Measurements from ENCODE around the gene QSOX2.

The QSOX2 gene

GRCh38 chr9:136252281-136252680 is 6.7 kb upstream of the QSOX2 start:
- H3K27me3 Mint-ChIP-seq: peaks cover 20% of the 10 kb centered on the region
- no peak overlapping the region for H3K4me3 Mint-ChIP-seq
- peaks cover 8% of the 10 kb centered on the region for H3K4me1 Mint-ChIP-seq
- no peak for ATAC-seq
- no peak for DNase-seq
- H3K27ac Mint-ChIP-seq: no peak overlapping the region
- H3K9me3 Mint-ChIP-seq: no peaks in the 10 kb centered on the region

DNA sequence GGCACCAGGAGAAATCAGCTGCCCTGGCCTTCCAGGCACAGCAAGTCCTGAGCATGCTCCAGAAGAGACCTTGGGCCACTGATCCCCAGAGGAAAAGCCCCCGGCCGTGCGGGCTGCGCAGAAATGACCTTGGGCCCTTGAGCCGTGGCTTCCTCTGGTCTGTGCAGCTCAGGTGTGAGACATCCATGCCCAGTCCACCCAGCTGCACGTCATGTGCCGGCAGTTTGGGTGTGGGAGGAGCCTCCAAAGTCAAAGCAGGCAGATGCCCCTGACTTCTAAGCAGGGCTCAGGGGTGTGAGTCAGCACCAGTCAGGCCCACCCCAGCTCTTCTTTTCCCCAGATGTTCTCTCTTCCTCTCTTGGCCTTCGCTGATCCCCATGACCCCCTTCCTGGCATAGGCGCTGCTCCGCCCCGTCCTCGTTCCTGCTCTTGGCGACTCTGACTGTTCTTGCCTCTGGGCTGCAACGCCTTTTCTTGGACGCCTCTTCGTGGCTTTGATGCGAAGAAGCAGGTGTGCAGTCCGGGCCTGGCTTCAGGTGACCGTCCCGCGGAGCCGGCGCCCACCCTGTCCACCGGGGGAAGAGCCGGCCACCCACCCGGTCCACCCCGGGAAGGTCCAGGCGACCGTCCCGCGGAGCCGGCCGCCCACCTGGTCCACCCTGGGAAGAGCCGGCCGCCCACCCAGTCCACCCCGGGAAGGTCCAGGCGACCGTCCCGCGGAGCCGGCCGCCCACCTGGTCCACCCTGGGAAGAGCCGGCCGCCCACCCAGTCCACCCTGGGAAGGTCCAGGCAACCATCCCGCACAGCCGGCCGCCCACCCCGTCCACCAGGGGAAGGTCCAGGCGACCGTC is 5.9 kb upstream of the QSOX2 start:
- DNase-seq: no peak
- peaks cover 20% of the 10 kb centered on the region for H3K27me3 Mint-ChIP-seq
- no peak for ATAC-seq
- H3K9me3 Mint-ChIP-seq: no peaks in the 10 kb centered on the region
- peaks cover 8% of the 10 kb centered on the region for H3K4me1 Mint-ChIP-seq
- H3K4me3 Mint-ChIP-seq: no peak overlapping the region
- no peak overlapping the region for H3K27ac Mint-ChIP-seq

DNA sequence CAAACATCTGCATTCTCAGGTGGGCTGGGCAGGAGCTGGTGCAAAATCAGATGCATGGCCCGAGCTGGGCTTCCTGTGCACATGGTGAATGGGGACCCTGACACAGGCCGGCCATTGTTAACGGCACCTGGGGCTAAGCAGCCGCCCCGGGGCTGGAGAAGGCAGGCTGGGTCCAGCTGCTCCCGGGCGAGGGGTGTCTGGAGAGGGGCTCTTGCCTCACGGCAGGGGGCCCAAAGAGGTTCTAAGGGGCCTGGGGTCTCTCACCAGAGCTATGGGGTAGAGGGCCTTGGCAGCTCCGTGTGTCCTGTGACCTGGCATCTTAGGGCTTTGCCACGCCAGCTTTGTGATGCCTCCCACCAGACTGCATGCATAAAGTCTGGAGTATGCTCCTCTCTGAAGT is 5.1 kb upstream of the QSOX2 start:
- ATAC-seq: no peak
- H3K4me3 Mint-ChIP-seq: no peak overlapping the region
- H3K9me3 Mint-ChIP-seq: no peaks in the 10 kb centered on the region
- DNase-seq: no peak
- no peak overlapping the region for H3K27ac Mint-ChIP-seq
- H3K27me3 Mint-ChIP-seq: peaks cover 20% of the 10 kb centered on the region
- H3K4me1 Mint-ChIP-seq: peaks cover 14% of the 10 kb centered on the region

GRCh38 chr9:136249877-136250559 is 4.4 kb upstream of the QSOX2 start:
- no peak for ATAC-seq
- no peak overlapping the region for H3K27ac Mint-ChIP-seq
- DNase-seq: no peak
- H3K4me3 Mint-ChIP-seq: no peak overlapping the region
- H3K4me1 Mint-ChIP-seq: peaks cover 10% of the 10 kb centered on the region
- no peaks in the 10 kb centered on the region for H3K9me3 Mint-ChIP-seq
- peaks cover 14% of the 10 kb centered on the region for H3K27me3 Mint-ChIP-seq

GRCh38 chr9:136248951-136249876 is 3.6 kb upstream of the QSOX2 start:
- DNase-seq (no peak), ATAC-seq (no peak)
- Mint-ChIP-seq H3K27ac (peak overlapping the region in 1 of 2 donors; percentile 54), H3K4me3 (no peak overlapping the region), H3K27me3 (peaks cover 8% of the 10 kb centered on the region), H3K4me1 (peaks cover 15% of the 10 kb centered on the region), H3K9me3 (no peaks in the 10 kb centered on the region)

- H3K27ac Mint-ChIP-seq: no peak overlapping the region
- H3K4me1 Mint-ChIP-seq: peaks cover 26% of the 10 kb centered on the region
- ATAC-seq (no peak), DNase-seq (no peak)
- no peaks in the 10 kb centered on the region for H3K9me3 Mint-ChIP-seq
- peaks cover 2% of the 10 kb centered on the region for H3K27me3 Mint-ChIP-seq
- H3K4me3 Mint-ChIP-seq: no peak overlapping the region
These were observed 2.5 kb upstream of the QSOX2 start for GRCh38 chr9:136247947-136248637.

DNA sequence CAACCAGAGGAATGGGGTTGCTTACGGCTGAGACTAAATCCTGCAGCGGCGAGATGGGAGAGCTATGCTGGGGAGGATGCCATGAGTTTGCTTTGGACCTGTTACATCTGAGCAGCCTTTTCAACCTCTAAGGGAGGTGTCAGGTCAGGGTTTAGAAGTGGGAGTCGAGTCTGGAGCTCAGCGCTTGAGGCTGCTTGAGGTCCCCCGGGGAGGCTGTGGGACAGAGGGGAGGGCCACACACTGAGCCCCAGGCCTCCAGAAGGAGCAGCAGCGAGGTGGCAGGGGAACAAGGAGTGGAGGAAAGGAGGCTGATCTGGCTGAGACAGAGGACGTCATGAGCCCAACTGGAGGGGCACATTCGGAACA is 1.9 kb upstream of the QSOX2 start:
- H3K4me3 Mint-ChIP-seq: no peak overlapping the region
- peaks cover 31% of the 10 kb centered on the region for H3K4me1 Mint-ChIP-seq
- H3K27ac Mint-ChIP-seq: no peak overlapping the region

DNA sequence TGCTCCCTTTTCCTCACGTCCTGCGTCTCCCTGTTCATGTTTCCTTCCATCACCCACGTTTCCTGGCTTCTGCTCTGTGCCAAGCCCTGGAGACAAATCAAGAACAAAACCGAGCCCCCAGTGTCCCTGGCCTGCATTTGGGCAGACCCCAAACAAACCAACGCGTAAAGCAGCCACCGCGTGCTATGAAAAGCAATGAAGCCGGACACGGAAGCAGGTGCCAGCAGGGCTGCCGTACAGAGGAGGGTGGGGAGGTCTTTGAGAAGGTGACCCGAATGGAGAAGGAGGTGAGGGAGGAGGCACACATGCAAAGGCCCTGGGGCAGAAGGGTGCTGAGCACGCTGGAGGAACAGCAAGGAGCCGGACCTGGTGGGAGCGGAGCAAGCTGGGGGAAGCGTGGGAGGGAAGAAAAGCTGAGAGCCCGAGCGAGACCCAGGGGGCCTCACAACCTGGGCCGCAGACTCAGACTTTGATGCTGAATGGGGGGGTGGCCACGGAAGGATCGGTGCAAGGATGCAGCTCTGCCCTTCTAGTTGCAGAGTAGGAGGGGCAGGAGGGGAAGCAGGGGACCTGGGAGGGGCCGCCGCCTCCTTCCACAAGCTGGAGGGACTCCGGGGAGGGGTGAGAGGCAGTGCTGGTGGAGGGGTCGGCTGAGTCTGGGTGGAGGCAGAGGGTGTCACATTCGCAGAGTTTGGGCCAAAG is 1.4 kb upstream of the QSOX2 start:
- no peaks in the 10 kb centered on the region for H3K27me3 Mint-ChIP-seq
- H3K27ac Mint-ChIP-seq: no peak overlapping the region
- no peak for DNase-seq
- H3K9me3 Mint-ChIP-seq: no peaks in the 10 kb centered on the region
- peaks cover 37% of the 10 kb centered on the region for H3K4me1 Mint-ChIP-seq
- no peak for ATAC-seq
- no peak overlapping the region for H3K4me3 Mint-ChIP-seq

More for the DNA sequence above, 1.9 kb upstream of the QSOX2 start:
- DNase-seq: no peak
- H3K27me3 Mint-ChIP-seq: no peaks in the 10 kb centered on the region
- no peaks in the 10 kb centered on the region for H3K9me3 Mint-ChIP-seq
- ATAC-seq: no peak

DNA sequence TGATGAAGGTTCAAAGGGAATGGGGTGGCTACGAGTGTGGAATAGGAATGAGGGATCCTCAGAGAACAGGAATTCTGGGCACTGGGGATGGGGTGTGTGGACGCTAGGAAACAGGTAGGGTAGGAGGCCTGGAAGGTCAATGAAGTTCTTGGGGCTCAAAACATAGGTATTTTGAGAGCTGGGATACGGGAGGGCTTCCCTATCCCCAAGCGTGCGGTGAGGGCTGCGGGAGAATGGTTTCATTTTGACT is 718 bp downstream of the QSOX2 start:
- Mint-ChIP-seq H3K27me3 (no peaks in the 10 kb centered on the region), H3K27ac (peak overlapping the region; percentile 90 to 97), H3K4me3 (peak overlapping the region; percentile 93 to 96), H3K9me3 (no peaks in the 10 kb centered on the region), H3K4me1 (peaks cover 52% of the 10 kb centered on the region)
- ATAC-seq: no peak
- DNase-seq: peak in 1 of 2 donors; percentile 20

DNA sequence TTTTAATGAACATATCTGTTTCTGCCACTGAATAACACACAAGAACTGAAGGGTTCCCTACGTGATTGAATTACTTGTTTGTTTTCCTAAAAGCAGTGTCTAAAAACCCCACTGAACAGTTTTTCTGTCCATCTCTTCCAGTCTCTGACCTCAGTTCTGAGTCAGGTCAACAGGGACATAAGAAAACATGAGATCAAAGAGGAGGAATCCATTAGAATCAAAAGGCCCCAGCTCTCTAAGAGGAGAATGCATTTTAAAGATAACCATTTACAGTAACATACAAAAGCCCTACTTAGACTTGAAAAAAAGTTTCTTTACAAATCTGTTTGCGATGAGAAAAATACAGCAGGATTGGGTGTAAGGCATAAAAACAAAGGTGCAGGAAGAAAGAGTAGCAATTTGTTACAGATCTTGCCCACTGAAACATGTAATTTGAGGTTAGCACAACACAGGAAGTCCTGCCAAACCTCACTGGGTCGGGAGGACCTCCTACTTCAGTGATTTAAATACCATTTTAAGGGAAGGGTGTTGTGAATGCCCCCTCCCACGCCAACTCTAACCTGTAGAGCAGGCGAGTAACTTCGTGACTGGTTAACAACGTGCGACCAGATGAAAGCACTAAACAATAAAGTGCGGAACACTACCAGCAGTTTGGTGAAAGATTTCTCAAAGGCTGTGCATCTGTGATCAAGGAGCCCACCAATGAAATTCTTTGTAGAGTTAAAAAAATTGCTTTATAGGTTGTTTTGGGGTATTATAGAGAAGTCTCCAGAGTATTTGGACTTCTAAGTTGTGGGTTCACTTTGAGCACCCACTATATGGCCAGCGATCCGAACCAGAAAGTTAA is 1.3 kb downstream of the QSOX2 start:
- Mint-ChIP-seq H3K27me3 (no peaks in the 10 kb centered on the region), H3K27ac (peak overlapping the region; percentile 90 to 97), H3K4me1 (peaks cover 56% of the 10 kb centered on the region), H3K4me3 (peak overlapping the region; percentile 93 to 96), H3K9me3 (no peaks in the 10 kb centered on the region)
- peak; percentile 75 to 86 for DNase-seq
- ATAC-seq: peak; percentile 91

DNA sequence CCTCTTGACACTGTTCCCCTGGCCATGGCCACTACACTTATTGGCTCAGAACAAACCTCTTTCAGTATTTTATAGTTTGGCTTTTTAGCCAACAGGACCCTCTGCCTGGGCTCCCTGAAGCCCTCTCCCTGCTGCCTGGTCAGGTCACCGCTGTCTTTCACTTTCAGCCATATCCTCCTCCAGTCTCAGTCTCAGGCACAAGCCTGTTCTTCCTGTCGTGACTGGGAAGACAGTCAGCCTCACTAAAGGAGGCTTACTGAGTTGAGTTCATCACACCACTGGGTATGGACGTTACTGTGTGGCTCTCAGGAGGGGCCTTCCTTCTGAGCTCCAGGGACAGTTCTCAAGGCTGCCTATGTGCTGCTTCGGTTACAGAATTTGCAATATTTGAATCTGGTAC is 2.0 kb downstream of the QSOX2 start:
- ATAC-seq (peak; percentile 17), DNase-seq (no peak)
- Mint-ChIP-seq H3K4me3 (peak overlapping the region; percentile 93 to 96), H3K27me3 (no peaks in the 10 kb centered on the region), H3K9me3 (no peaks in the 10 kb centered on the region), H3K27ac (peak overlapping the region; percentile 90 to 97), H3K4me1 (peaks cover 63% of the 10 kb centered on the region)

DNA sequence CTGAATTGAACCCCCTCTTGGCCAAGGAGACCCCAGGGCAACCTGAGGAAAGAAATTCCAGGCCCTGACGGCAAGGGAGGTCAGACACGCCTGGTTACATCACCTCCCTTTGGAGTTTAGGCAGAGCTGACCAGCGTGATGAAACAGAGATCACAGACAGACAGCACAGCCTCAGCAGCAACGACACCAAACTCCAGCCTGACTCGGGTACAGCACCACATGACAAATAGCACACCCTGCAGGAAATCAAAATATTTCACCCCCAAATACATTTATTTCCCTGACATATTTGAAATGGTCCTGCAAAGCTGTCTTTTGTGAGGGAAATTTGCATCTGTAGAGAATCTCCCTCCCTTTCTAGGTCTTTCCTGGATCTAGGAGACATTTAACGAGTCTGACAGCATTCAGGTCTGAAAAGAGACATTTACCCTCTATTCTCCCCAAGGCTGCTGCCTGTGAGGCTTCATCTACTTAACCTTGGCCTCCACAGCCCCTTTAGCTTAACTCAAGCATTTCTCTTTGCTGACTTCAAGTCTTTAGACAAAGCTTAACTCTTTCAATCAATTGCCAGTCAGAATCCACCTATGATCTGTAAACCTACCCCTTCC is 2.6 kb downstream of the QSOX2 start:
- Mint-ChIP-seq H3K27me3 (no peaks in the 10 kb centered on the region), H3K27ac (peak overlapping the region in 1 of 2 donors; percentile 52), H3K4me1 (peaks cover 69% of the 10 kb centered on the region), H3K4me3 (peak overlapping the region; percentile 93 to 96), H3K9me3 (no peaks in the 10 kb centered on the region)
- ATAC-seq (no peak), DNase-seq (no peak)

DNA sequence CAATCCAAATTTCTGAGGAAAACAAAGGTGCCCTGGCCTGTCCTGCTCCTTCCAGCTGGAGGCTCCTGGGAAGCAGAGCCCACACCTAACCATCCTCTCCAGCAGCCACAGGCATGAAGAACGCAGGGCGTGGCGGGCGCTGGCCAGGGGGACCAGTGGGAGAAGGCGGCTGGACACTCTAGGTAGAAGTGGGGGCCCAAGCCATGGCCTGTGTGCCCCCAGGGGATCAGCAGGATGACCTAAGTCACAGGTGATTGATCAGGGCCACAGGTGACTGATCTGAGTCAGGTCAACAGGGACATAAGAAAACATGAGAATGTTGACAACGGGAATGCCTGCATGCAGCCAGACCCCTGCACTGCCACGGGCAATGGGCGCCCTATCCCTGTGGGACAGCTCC is 3.4 kb downstream of the QSOX2 start:
- Mint-ChIP-seq H3K27ac (peak overlapping the region in 1 of 2 donors; percentile 89), H3K4me1 (peaks cover 72% of the 10 kb centered on the region), H3K27me3 (no peaks in the 10 kb centered on the region), H3K4me3 (no peak overlapping the region), H3K9me3 (no peaks in the 10 kb centered on the region)
- no peak for ATAC-seq
- no peak for DNase-seq

- no peak for ATAC-seq
- Mint-ChIP-seq H3K4me1 (peaks cover 72% of the 10 kb centered on the region), H3K27me3 (no peaks in the 10 kb centered on the region), H3K27ac (peak overlapping the region in 1 of 2 donors; percentile 49), H3K4me3 (no peak overlapping the region), H3K9me3 (no peaks in the 10 kb centered on the region)
- DNase-seq: no peak
These were observed 4.1 kb downstream of the QSOX2 start for GRCh38 chr9:136241542-136241941.
